Panc1 (cell line): Measurements from ENCODE around the gene SERTAD2. TPM values are rescaled to one million over a fixed set of nuclear protein-coding genes. Genes with fewer than 3 reads are reported as not detected.

Source experiments
- ATAC-seq: fragments of 200-7000 bp; cut with Tn5 transposase; 2 replicates; pipeline ENCODE4 v1.9.1; 2020; ENCODE audit warnings: mild to moderate bottlenecking, moderate library complexity
- BruUV-seq: library from RNA; stranded (reverse); fragments of 400-500 nt; replicated peaks from 2 replicates; lab custom pipeline; 2021; lab: Mats Ljungman, UMichigan
- CTCF ChIA-PET: fragments of 300-600 bp; sonication (Branson Sonifier 250); formaldehyde crosslinking; loops from one replicate; lab custom pipeline; 2022; ENCODE audit warnings: antibody characterized with exemption; lab: Charles Lee
- POLR2A ChIA-PET: fragments of 300-600 bp; sonication (Branson Sonifier 250); formaldehyde crosslinking; loops from one replicate; lab custom pipeline; 2022; ENCODE audit warnings: antibody characterized with exemption; lab: Charles Lee
- DNase-seq: peaks from one replicate; pipeline ENCODE4 v3.0.0-alpha.2; 2010; ENCODE audit warnings: low read depth, low spot score
- H3K27ac ChIP-seq: 2 replicates; pipeline ENCODE4 v1.5.1; 2011; ENCODE audit warnings: mild to moderate bottlenecking, low read length, inconsistent platforms
- H3K27me3 ChIP-seq: fragments of 200-500 bp; sonication (Bioruptor generic); 2 replicates; pipeline ENCODE4 v1.6.0; 2014; ENCODE audit warnings: low read length, inconsistent platforms; ENCODE audit not compliant: control insufficient read depth, insufficient read depth
- H3K36me3 ChIP-seq: fragments of 200-500 bp; sonication (Bioruptor generic); 2 replicates; pipeline ENCODE4 v1.5.1; 2014; ENCODE audit warnings: inconsistent platforms, mild to moderate bottlenecking, low read length, moderate library complexity; ENCODE audit not compliant: control insufficient read depth, insufficient read depth
- H3K4me1 ChIP-seq: 2 replicates; pipeline ENCODE4 v1.5.1; 2011; ENCODE audit warnings: inconsistent platforms, mild to moderate bottlenecking, low read length, moderate library complexity; ENCODE audit not compliant: control insufficient read depth, insufficient read depth
- H3K4me3 ChIP-seq, 2 experiments: 2 replicates each; pipeline ENCODE4 v1.5.1; 2011 to 2012; ENCODE audit warnings: low read depth in 2 of 2, low read length in 2 of 2, mild to moderate bottlenecking in 2 of 2, inconsistent platforms in 1 of 2, moderate library complexity in 1 of 2
- H3K9me3 ChIP-seq: fragments of 200-500 bp; sonication (Bioruptor generic); 2 replicates; pipeline ENCODE4 v1.5.1; 2014; ENCODE audit warnings: low read depth, mild to moderate bottlenecking, inconsistent platforms, low read length, moderate library complexity; ENCODE audit not compliant: control insufficient read depth, insufficient read depth
- POLR2AphosphoS5 ChIP-seq: IDR thresholded peaks from 2 replicates; pipeline ENCODE4 v1.6.1; 2012; ENCODE audit warnings: mild to moderate bottlenecking, low read depth, low read length, moderate library complexity
- SIN3A ChIP-seq: IDR thresholded peaks from 2 replicates; pipeline ENCODE4 v1.6.1; 2012; ENCODE audit warnings: low read depth, mild to moderate bottlenecking, low read length, moderate library complexity, borderline replicate concordance; ENCODE audit not compliant: insufficient read depth
- TCF7L2 ChIP-seq: IDR thresholded peaks from 2 replicates; pipeline ENCODE4 v1.6.1; 2011; ENCODE audit warnings: mild to moderate bottlenecking, low read depth, low read length, inconsistent platforms
- in situ Hi-C: cut with HindIII; loops from 2 replicates; pipeline ENCODE4 v1.10.0; 2016; ENCODE audit warnings: low sequenced_read_pairs, low pct_unique_long_range_greater_than_20kb
- intact Hi-C: fragments of 100-400 bp; cut with micrococcal nuclease; formaldehyde crosslinking; loops from one replicate; pipeline ENCODE4 v1.10.0; 2022; ENCODE audit not compliant: unreplicated experiment
- total RNA-seq: library from RNA; stranded (reverse); gene quantifications from one replicate; pipeline ENCODE4 v1.2.1, GENCODE V29; 2021; ENCODE audit not compliant: unreplicated experiment
- TF ChIP-seq, protein P1 (sequence below): fragments of 450-650 bp; IDR thresholded peaks from 2 replicates; pipeline ENCODE4 v1.5.1; 2017; ENCODE audit warnings: mild to moderate bottlenecking
- TF ChIP-seq, protein P2 (sequence below), 2 experiments: IDR thresholded peaks; 2 replicates each; pipeline ENCODE4 v1.6.1; 2011 to 2012; ENCODE audit warnings: low read depth in 2 of 2, control low read depth in 1 of 2, low read length in 1 of 2, mild to moderate bottlenecking in 1 of 2, moderate library complexity in 1 of 2; ENCODE audit not compliant: insufficient read depth in 1 of 2

The SERTAD2 gene
- total RNA-seq, 1 experiment from 2014 or later, result 24.3 TPM

GRCh38 chr2:64622443-64623241, 31.1 kb downstream of the SERTAD2 start:
- in situ Hi-C loops (no loop called here), intact Hi-C loops (no loop called here)
- Histone ChIP-seq H3K4me3 (no peak overlapping the region), H3K4me1 (no peaks in the 10 kb centered on the region), H3K27me3 (no peaks in the 10 kb centered on the region), H3K27ac (no peak overlapping the region), H3K9me3 (no peaks in the 10 kb centered on the region), H3K36me3 (no peaks in the 10 kb centered on the region)
- ChIA-PET CTCF (no interaction called here), POLR2A (no interaction called here)
- ATAC-seq, result no peak
- no peak for DNase-seq
- TF ChIP-seq, protein P1, sequence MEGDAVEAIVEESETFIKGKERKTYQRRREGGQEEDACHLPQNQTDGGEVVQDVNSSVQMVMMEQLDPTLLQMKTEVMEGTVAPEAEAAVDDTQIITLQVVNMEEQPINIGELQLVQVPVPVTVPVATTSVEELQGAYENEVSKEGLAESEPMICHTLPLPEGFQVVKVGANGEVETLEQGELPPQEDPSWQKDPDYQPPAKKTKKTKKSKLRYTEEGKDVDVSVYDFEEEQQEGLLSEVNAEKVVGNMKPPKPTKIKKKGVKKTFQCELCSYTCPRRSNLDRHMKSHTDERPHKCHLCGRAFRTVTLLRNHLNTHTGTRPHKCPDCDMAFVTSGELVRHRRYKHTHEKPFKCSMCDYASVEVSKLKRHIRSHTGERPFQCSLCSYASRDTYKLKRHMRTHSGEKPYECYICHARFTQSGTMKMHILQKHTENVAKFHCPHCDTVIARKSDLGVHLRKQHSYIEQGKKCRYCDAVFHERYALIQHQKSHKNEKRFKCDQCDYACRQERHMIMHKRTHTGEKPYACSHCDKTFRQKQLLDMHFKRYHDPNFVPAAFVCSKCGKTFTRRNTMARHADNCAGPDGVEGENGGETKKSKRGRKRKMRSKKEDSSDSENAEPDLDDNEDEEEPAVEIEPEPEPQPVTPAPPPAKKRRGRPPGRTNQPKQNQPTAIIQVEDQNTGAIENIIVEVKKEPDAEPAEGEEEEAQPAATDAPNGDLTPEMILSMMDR, result no peak
- TF ChIP-seq SIN3A (no peak), POLR2AphosphoS5 (no peak), TCF7L2 (no peak)
- TF ChIP-seq, protein P2, sequence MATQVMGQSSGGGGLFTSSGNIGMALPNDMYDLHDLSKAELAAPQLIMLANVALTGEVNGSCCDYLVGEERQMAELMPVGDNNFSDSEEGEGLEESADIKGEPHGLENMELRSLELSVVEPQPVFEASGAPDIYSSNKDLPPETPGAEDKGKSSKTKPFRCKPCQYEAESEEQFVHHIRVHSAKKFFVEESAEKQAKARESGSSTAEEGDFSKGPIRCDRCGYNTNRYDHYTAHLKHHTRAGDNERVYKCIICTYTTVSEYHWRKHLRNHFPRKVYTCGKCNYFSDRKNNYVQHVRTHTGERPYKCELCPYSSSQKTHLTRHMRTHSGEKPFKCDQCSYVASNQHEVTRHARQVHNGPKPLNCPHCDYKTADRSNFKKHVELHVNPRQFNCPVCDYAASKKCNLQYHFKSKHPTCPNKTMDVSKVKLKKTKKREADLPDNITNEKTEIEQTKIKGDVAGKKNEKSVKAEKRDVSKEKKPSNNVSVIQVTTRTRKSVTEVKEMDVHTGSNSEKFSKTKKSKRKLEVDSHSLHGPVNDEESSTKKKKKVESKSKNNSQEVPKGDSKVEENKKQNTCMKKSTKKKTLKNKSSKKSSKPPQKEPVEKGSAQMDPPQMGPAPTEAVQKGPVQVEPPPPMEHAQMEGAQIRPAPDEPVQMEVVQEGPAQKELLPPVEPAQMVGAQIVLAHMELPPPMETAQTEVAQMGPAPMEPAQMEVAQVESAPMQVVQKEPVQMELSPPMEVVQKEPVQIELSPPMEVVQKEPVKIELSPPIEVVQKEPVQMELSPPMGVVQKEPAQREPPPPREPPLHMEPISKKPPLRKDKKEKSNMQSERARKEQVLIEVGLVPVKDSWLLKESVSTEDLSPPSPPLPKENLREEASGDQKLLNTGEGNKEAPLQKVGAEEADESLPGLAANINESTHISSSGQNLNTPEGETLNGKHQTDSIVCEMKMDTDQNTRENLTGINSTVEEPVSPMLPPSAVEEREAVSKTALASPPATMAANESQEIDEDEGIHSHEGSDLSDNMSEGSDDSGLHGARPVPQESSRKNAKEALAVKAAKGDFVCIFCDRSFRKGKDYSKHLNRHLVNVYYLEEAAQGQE (IDR thresholded peaks at IDR 0.05; ENCODE audit: insufficient read depth in 1 of 2, low read depth in 2 of 2, low read length in 1 of 2), result no peak
- BruUV-seq, result no TSS peak

DNA sequence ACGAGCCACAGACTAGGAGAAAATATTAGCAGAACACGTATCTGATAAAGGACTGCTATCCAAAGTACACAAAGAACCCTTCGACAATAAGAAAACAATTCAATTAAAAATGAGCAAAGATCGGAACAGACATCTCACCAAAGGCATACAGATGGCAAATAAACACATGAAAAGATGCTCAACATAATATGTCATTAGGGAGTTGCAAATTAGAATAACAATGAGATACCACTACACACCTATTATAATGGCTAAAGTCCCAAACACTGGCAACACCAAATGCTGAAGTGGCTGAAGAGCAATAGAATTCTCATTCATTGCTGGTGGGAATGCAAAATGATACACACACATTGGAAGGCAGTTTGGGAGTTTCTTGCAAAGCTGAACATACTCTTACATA, 33.1 kb downstream of the SERTAD2 start:
- no peak for ATAC-seq
- H3K27ac ChIP-seq, result no peak overlapping the region
- intact Hi-C loops (no loop called here), in situ Hi-C loops (no loop called here)
- no peaks in the 10 kb centered on the region for H3K36me3 ChIP-seq
- H3K27me3 ChIP-seq, result no peaks in the 10 kb centered on the region
- no TSS peak for BruUV-seq
- H3K4me3 ChIP-seq, result no peak overlapping the region
- TF ChIP-seq TCF7L2 (no peak), SIN3A (no peak), POLR2AphosphoS5 (no peak)
- TF ChIP-seq, protein P1, result no peak
- TF ChIP-seq, protein P2 (IDR thresholded peaks at IDR 0.05; ENCODE audit: insufficient read depth in 1 of 2, low read depth in 2 of 2, low read length in 1 of 2), result no peak
- DNase-seq, result no peak
- CTCF ChIA-PET, result no interaction called here
- H3K9me3 ChIP-seq, result no peaks in the 10 kb centered on the region
- POLR2A ChIA-PET, result no interaction called here
- H3K4me1 ChIP-seq, result no peaks in the 10 kb centered on the region; the same call in 1 of the 2 replicates
